H1 (cell line): Measurements from ENCODE around the gene DNAJB13. TPM values are rescaled to one million over a fixed set of nuclear protein-coding genes. Genes with fewer than 3 reads are reported as not detected.

Experiments used
- CTCF ChIA-PET: fragments of 300-600 bp; sonication (Branson Sonifier 250); formaldehyde crosslinking; loops from one replicate; lab custom pipeline; 2021; ENCODE audit not compliant: partially characterized antibody; lab: Charles Lee
- POLR2A ChIA-PET: fragments of 300-600 bp; sonication (Branson Sonifier 250); formaldehyde crosslinking; loops from one replicate; lab custom pipeline; 2021; ENCODE audit warnings: inconsistent platforms; ENCODE audit not compliant: partially characterized antibody; lab: Charles Lee
- DNase-seq, 2 experiments: peaks; one replicate each; pipeline versions ENCODE4 v3.0.0 to v3.0.0-alpha.2; 2010 to 2022; ENCODE audit warnings: low spot score in 2 of 2, low read depth in 1 of 2, mixed read lengths in 1 of 2
- FAIRE-seq: peaks from 2 replicates; lab custom pipeline; 2011; peaks lifted over from hg19 to GRCh38; lab: Jason Lieb, UNC
- H2AFZ ChIP-seq: 2 replicates; pipeline ENCODE4 v1.8.1; 2012; ENCODE audit warnings: low read length, inconsistent platforms
- H2AK5ac ChIP-seq: 2 replicates; pipeline ENCODE4 v1.6.1; 2013; ENCODE audit warnings: low read depth, low read length
- H2BK120ac ChIP-seq: replicated peaks from 2 replicates; pipeline ENCODE3; 2013; ENCODE audit warnings: low read depth, low read length, inconsistent platforms
- H2BK12ac ChIP-seq: 2 replicates; pipeline ENCODE4 v1.6.1; 2013; ENCODE audit warnings: low read depth, low read length
- H2BK15ac ChIP-seq: 2 replicates; pipeline ENCODE4 v1.6.1; 2013; ENCODE audit warnings: low read length
- H2BK20ac ChIP-seq: 2 replicates; pipeline ENCODE4 v1.6.1; 2013; ENCODE audit warnings: low read length
- H2BK5ac ChIP-seq: 2 replicates; pipeline ENCODE4 v1.6.1; 2013; ENCODE audit warnings: low read depth, low read length
- H3K14ac ChIP-seq: 2 replicates; pipeline ENCODE4 v1.6.1; 2013; ENCODE audit warnings: inconsistent platforms; ENCODE audit not compliant: insufficient read length
- H3K18ac ChIP-seq: 2 replicates; pipeline ENCODE4 v1.6.1; 2013; ENCODE audit warnings: low read length; ENCODE audit errors: extremely low read depth
- H3K23ac ChIP-seq: 2 replicates; pipeline ENCODE4 v1.6.1; 2013; ENCODE audit warnings: inconsistent platforms; ENCODE audit not compliant: insufficient read length
- H3K23me2 ChIP-seq: 2 replicates; pipeline ENCODE4 v1.6.1; 2013; ENCODE audit warnings: low read depth, low read length
- H3K27ac ChIP-seq: 2 replicates; pipeline ENCODE4 v1.6.1; 2011; ENCODE audit warnings: low read depth, low read length, inconsistent platforms
- H3K27me3 ChIP-seq, 4 experiments: replicated peaks in 1 of 4; 1 replicate in 1 of 4; 2 replicates in 3 of 4; pipeline versions ENCODE4 v1.6.1 to v1.8.1; 2011 to 2013; ENCODE audit warnings: low read length in 3 of 4, mild to moderate bottlenecking in 3 of 4, inconsistent platforms in 2 of 4, mixed read lengths in 2 of 4, moderate library complexity in 1 of 4; ENCODE audit not compliant: control insufficient read depth in 3 of 4, insufficient read depth in 3 of 4; ENCODE audit errors: extremely low read depth in 1 of 4
- H3K36me3 ChIP-seq, 4 experiments: 2 replicates each; pipeline versions ENCODE4 v1.6.1 to v1.8.1; 2011 to 2013; ENCODE audit warnings: mild to moderate bottlenecking in 4 of 4, low read length in 3 of 4, moderate library complexity in 2 of 4, control low read depth in 1 of 4, inconsistent platforms in 1 of 4; ENCODE audit not compliant: insufficient read depth in 4 of 4, control insufficient read depth in 2 of 4
- H3K4ac ChIP-seq: replicated peaks from 2 replicates; pipeline ENCODE3; 2013; ENCODE audit warnings: low read length, low read depth, mixed read lengths, inconsistent platforms; ENCODE audit not compliant: insufficient read length
- H3K4me1 ChIP-seq, 4 experiments: replicated peaks in 1 of 4; 1 replicate in 1 of 4; 2 replicates in 3 of 4; pipeline versions ENCODE4 v1.6.1 to v1.8.1; 2011 to 2013; ENCODE audit warnings: low read length in 3 of 4, inconsistent platforms in 2 of 4, mixed read lengths in 1 of 4; ENCODE audit not compliant: insufficient read depth in 4 of 4, control insufficient read depth in 3 of 4
- H3K4me2 ChIP-seq, 2 experiments: 2 replicates each; pipeline versions ENCODE4 v1.6.1 to v1.8.1; 2011 to 2013; ENCODE audit warnings: low read depth in 2 of 2, low read length in 2 of 2, control low read depth in 1 of 2, inconsistent platforms in 1 of 2, mild to moderate bottlenecking in 1 of 2; ENCODE audit not compliant: insufficient read depth in 1 of 2
- H3K4me3 ChIP-seq, 4 experiments: fragments of 200-600, 300-600 bp in 1 of 4; sonication (generic), shearing (Covaris generic), sonication (Bioruptor Twin) in 1 of 4; 2 replicates each; pipeline versions ENCODE4 v1.5.1 to v1.8.1; 2011 to 2016; ENCODE audit warnings: low read length in 4 of 4, low read depth in 3 of 4, control low read depth in 2 of 4, inconsistent platforms in 2 of 4, mild to moderate bottlenecking in 2 of 4, mixed read lengths in 1 of 4, moderate library complexity in 1 of 4; ENCODE audit not compliant: insufficient read depth in 2 of 4; ENCODE audit errors: extremely low read depth in 1 of 4
- H3K56ac ChIP-seq: replicated peaks from 2 replicates; pipeline ENCODE3; 2013; ENCODE audit warnings: low read depth, mild to moderate bottlenecking, mixed read lengths, low read length, inconsistent platforms; ENCODE audit not compliant: insufficient read length
- H3K79me1 ChIP-seq: 2 replicates; pipeline ENCODE4 v1.6.1; 2013; ENCODE audit warnings: low read depth, low read length, control low read depth
- H3K79me2 ChIP-seq, 2 experiments: 2 replicates each; pipeline versions ENCODE4 v1.6.1 to v1.8.1; 2012 to 2013; ENCODE audit warnings: low read length in 2 of 2, mild to moderate bottlenecking in 2 of 2, inconsistent platforms in 1 of 2; ENCODE audit not compliant: insufficient read depth in 2 of 2, control insufficient read depth in 1 of 2
- H3K9ac ChIP-seq, 4 experiments: replicated peaks in 1 of 4; 1 replicate in 1 of 4; 2 replicates in 3 of 4; pipeline versions ENCODE4 v1.6.1 to v1.8.1; 2011 to 2013; ENCODE audit warnings: low read depth in 3 of 4, low read length in 3 of 4, control low read depth in 2 of 4, mild to moderate bottlenecking in 2 of 4, moderate library complexity in 2 of 4, inconsistent platforms in 1 of 4; ENCODE audit errors: extremely low read depth in 1 of 4
- H3K9me3 ChIP-seq, 2 experiments: 2 replicates each; pipeline versions ENCODE4 v1.6.1 to v1.8.1; 2012 to 2013; ENCODE audit warnings: mild to moderate bottlenecking in 2 of 2, moderate library complexity in 2 of 2, control low read depth in 1 of 2, inconsistent platforms in 1 of 2, low read depth in 1 of 2, low read length in 1 of 2, mixed read lengths in 1 of 2; ENCODE audit not compliant: insufficient read depth in 2 of 2
- H4K20me1 ChIP-seq, 2 experiments: replicated peaks in 1 of 2; 2 replicates each; pipeline versions ENCODE3 to v1.8.1; 2011 to 2013; ENCODE audit warnings: inconsistent platforms in 2 of 2, low read length in 2 of 2, mild to moderate bottlenecking in 1 of 2; ENCODE audit not compliant: insufficient read depth in 2 of 2, control insufficient read depth in 1 of 2
- H4K5ac ChIP-seq: 2 replicates; pipeline ENCODE4 v1.6.1; 2013; ENCODE audit warnings: low read length, low read depth, mixed read lengths, inconsistent platforms; ENCODE audit not compliant: insufficient read length
- H4K8ac ChIP-seq: 2 replicates; pipeline ENCODE4 v1.8.0; 2013; ENCODE audit warnings: mild to moderate bottlenecking, moderate library complexity, low read length, inconsistent platforms; ENCODE audit not compliant: insufficient read depth; ENCODE audit errors: extremely low read depth
- H4K91ac ChIP-seq: replicated peaks from 2 replicates; pipeline ENCODE3; 2013; ENCODE audit warnings: low read length, mixed read lengths, inconsistent platforms; ENCODE audit not compliant: insufficient read length
- BACH1 ChIP-seq: IDR thresholded peaks from 2 replicates; pipeline ENCODE4 v1.6.1; 2012; ENCODE audit warnings: low read length, improper control_type of control experiment
- HDAC2 ChIP-seq, 2 experiments: fragments of 300-600 bp in 1 of 2; sonication (generic) in 1 of 2; IDR thresholded peaks; 2 replicates each; pipeline ENCODE4 v1.6.1; 2011 to 2012; ENCODE audit warnings: low read depth in 2 of 2, low read length in 2 of 2, mild to moderate bottlenecking in 2 of 2, moderate library complexity in 2 of 2, borderline replicate concordance in 1 of 2, inconsistent platforms in 1 of 2
- NANOG ChIP-seq: IDR thresholded peaks from 2 replicates; pipeline ENCODE4 v1.6.1; 2011; ENCODE audit warnings: low read length, low read depth, mild to moderate bottlenecking, inconsistent platforms; ENCODE audit not compliant: insufficient read depth, poor library complexity, severe bottlenecking
- PHF8 ChIP-seq: fragments of 200-600 bp; sonication (generic); conservative IDR thresholded peaks from 2 replicates; pipeline ENCODE4 v1.7.1; 2012; ENCODE audit warnings: low read depth, mild to moderate bottlenecking, inconsistent platforms, low read length, moderate library complexity
- RAD21 ChIP-seq, 2 experiments: IDR thresholded peaks in 1 of 2; conservative IDR thresholded peaks in 1 of 2; 2 replicates each; pipeline ENCODE4 v1.6.1; 2011; ENCODE audit warnings: low read depth in 2 of 2, low read length in 2 of 2, improper control_type of control experiment in 1 of 2, inconsistent platforms in 1 of 2, mild to moderate bottlenecking in 1 of 2, moderate library complexity in 1 of 2
- SIX5 ChIP-seq: IDR thresholded peaks from 2 replicates; pipeline ENCODE4 v1.6.1; 2011; ENCODE audit warnings: mild to moderate bottlenecking, low read depth, low read length
- SP4 ChIP-seq: IDR thresholded peaks from 2 replicates; pipeline ENCODE4 v1.6.1; 2012; ENCODE audit warnings: low read length, inconsistent platforms
- SRF ChIP-seq: IDR thresholded peaks from 2 replicates; pipeline ENCODE4 v1.6.1; 2011; ENCODE audit warnings: mild to moderate bottlenecking, low read depth, low read length, moderate library complexity
- ZNF274 ChIP-seq: IDR thresholded peaks from 2 replicates; pipeline ENCODE4 v1.7.0; 2012; ENCODE audit warnings: low read length, borderline replicate concordance; ENCODE audit errors: extremely low read depth
- WGBS, 2 experiments: shearing (Covaris generic) in 1 of 2; methylation state at CpG; one replicate each; pipeline versions ENCODE4 v1.1.6 to v1.1.7; 2013 to 2015; ENCODE audit warnings: low lambda C conversion rate in 2 of 2, mixed read lengths in 2 of 2, inconsistent platforms in 1 of 2, low coverage in 1 of 2, missing lambda C conversion rate in 1 of 2; ENCODE audit not compliant: insufficient replicate concordance in 2 of 2, insufficient coverage in 1 of 2, insufficient read length in 1 of 2; ENCODE audit errors: extremely low coverage in 1 of 2, missing lambda C conversion rate in 1 of 2; 5-methylcytosine and 5-hydroxymethylcytosine counted together
- polyA plus RNA-seq, 7 experiments: library from polyadenylated mRNA; depleted of rRNA in 3 of 7; stranded (reverse) in 5 of 7; unstranded in 2 of 7; fragments of >200 nt in 5 of 7; fragments of 200-250 nt in 2 of 7; gene quantifications; 1 replicate in 5 of 7; 2 replicates in 1 of 7; 4 replicates in 1 of 7; pipeline versions ENCODE4 v1.2.1 to v1.2.3, GENCODE V29; 2011 to 2013; ENCODE audit warnings: missing spikeins in 2 of 7, mixed read lengths in 2 of 7
- total RNA-seq: library from RNA; stranded (reverse); fragmentation: NEBNext Ultra II Directional; extraction: Animal tissue kit (Norgen Biotek cat#: 25700); gene quantifications from 2 replicates; pipeline ENCODE4 v1.2.1, GENCODE V29; 2021
- TF ChIP-seq, protein P1 (sequence below): IDR thresholded peaks from 2 replicates; pipeline ENCODE4 v1.6.1; 2012; ENCODE audit warnings: inconsistent platforms

DNAJB13 gene
- total and polyA plus RNA-seq, 2 of the 8 experiments (the other 6 are each of a cell fraction or from before 2014, with no cell fraction given), result 0.27 TPM; not detected in 1

DNA sequence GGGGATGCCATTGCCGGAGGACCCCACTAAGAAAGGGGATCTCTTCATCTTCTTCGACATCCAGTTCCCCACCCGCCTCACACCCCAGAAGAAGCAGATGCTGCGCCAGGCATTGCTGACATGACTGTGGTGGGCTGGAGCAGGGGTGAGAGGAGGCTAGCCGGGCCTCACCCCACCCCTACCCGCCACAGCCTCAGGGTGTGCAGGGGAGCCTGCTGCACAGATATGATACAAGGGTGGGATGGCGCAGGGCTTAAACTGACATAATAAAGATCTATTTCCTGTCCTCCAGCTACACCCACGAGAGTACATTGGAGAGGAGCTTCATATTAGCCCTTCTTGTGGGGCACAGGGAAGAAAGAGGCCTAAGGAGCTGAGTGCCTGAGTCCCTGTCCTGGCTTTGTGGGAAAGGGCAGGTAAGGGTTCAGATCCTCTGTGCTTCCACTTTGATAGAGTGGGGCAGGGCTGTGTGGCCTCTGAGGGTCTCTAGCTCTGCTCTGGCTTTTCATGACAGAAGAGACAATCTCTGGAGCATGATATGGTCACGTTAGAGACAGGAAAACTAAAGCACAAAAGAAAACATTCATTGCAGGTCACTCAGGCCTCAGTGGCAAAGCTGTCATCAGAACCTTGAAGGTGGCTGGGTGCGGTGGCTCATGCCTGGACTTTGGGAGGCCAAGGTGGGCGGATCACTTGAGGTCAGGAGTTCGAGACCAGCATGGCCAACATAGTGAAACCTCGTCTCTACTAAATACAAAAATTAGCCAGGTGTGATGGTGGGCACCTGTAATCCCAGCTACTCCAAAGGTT, 19.4 kb downstream of the DNAJB13 start:
- POLR2A ChIA-PET, result interaction anchor here (0.9 to 8.8 kb wide), 7 partner anchors 9 to 282 kb away, joined by 3 to 94 read pairs (median 4); partner anchors contain the start of gene UCP2
- 88% methylated on average over 12 of the region's 13 CpGs; no CpG with 5 or more reads in 1 of the 2 experiments for WGBS, 2 experiments

More for the DNA sequence above, 19.4 kb downstream of the DNAJB13 start:
- CTCF ChIA-PET, result interaction anchor here (1.0 to 1.1 kb wide), 2 partner anchors 10 to 351 kb away, joined by 3 read pairs; no protein-coding TSS in a partner anchor
- no peaks in the 10 kb centered on the region for H3K23me2 ChIP-seq
- peaks cover under 1 to 11% (median 3%) of the 10 kb centered on the region in 4 experiments; a peak in 6 of 8 replicates for H3K36me3 ChIP-seq
- H2BK15ac ChIP-seq, result no peak overlapping the region
- H4K5ac ChIP-seq, result no peak overlapping the region
- no peak overlapping the region for H2AFZ ChIP-seq
- H3K56ac ChIP-seq, result no peak overlapping the region
- no peak overlapping the region for H3K27ac ChIP-seq
- no peak overlapping the region for H3K14ac ChIP-seq
- no peak overlapping the region for H2BK20ac ChIP-seq
- no peak overlapping the region for H3K9ac ChIP-seq
- no peaks in the 10 kb centered on the region for H3K9me3 ChIP-seq
- H3K4me3 ChIP-seq, result no peak overlapping the region
- no peak overlapping the region for H4K91ac ChIP-seq
- no peak overlapping the region for H3K4me2 ChIP-seq
- H2BK12ac ChIP-seq, result no peak overlapping the region
- H2AK5ac ChIP-seq, result no peak overlapping the region
- no peak for TF ChIP-seq PHF8
- TF ChIP-seq NANOG, result no peak
- TF ChIP-seq BACH1, result no peak
- TF ChIP-seq SP4, result no peak
- TF ChIP-seq ZNF274, result no peak
- no peak for TF ChIP-seq SIX5
- TF ChIP-seq RAD21 (IDR thresholded peaks at IDR 0.05 in 1 of 2, conservative IDR thresholded peaks at IDR 0.05 in 1 of 2; ENCODE audit: low read depth in 2 of 2, low read length in 2 of 2), result no peak
- TF ChIP-seq HDAC2 (IDR thresholded peaks at IDR 0.05; ENCODE audit: borderline replicate concordance in 1 of 2, low read depth in 2 of 2, low read length in 2 of 2), result no peak
- TF ChIP-seq, protein P1, sequence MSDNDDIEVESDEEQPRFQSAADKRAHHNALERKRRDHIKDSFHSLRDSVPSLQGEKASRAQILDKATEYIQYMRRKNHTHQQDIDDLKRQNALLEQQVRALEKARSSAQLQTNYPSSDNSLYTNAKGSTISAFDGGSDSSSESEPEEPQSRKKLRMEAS, result no peak
- TF ChIP-seq SRF, result no peak
- FAIRE-seq, result no peak
- no peak overlapping the region for H2BK5ac ChIP-seq
- H2BK120ac ChIP-seq, result no peak overlapping the region
- H3K79me1 ChIP-seq, result no peaks in the 10 kb centered on the region
- H3K4me1 ChIP-seq, result no peaks in the 10 kb centered on the region
- DNase-seq, result no peak
- no peaks in the 10 kb centered on the region for H3K27me3 ChIP-seq
- no peak overlapping the region for H3K18ac ChIP-seq
- H4K20me1 ChIP-seq, result peaks cover 0 to 3% of the 10 kb centered on the region in 2 experiments
- no peak overlapping the region for H3K23ac ChIP-seq
- H3K79me2 ChIP-seq, result no peaks in the 10 kb centered on the region
- H3K4ac ChIP-seq, result no peak overlapping the region
- H4K8ac ChIP-seq, result no peak overlapping the region
